ENCODE data around the gene ALPL. TPM values are rescaled to one million over a fixed set of nuclear protein-coding genes. Genes with fewer than 3 reads are reported as not detected.

The ALPL gene
- total RNA-seq, 1 experiment from 2014 or later: 140 TPM

GRCh38 chr1:21511579-21512522, 2.6 kb downstream of the ALPL start:
- DNase-seq (ENCODE audit: low spot score): no peak
- Mint-ChIP-seq H3K4me1 (peaks cover 48% of the 10 kb centered on the region), H3K27me3 (ENCODE audit: low read depth) (peaks cover 18% of the 10 kb centered on the region), H3K27ac (no peak overlapping the region), H3K9me3 (no peaks in the 10 kb centered on the region), H3K36me3 (peaks cover 3% of the 10 kb centered on the region; the same call in 1 of the 2 replicates), H3K4me3 (no peak overlapping the region; the same call in 1 of the 2 replicates)
- ChIA-PET CTCF (interaction anchor here (0.6 to 6.0 kb wide), 18 partner anchors 10 to 267 kb away, joined by 3 to 62 read pairs (median 5); no protein-coding TSS in a partner anchor), POLR2A (no interaction called here)
- TF ChIP-seq JUN (CRISPR knock-in tag; IDR thresholded peaks at IDR 0.05): no peak
- 0 out of 2 replicates have a peak, but pooled peaks have one; percentile 28 for TF ChIP-seq TEAD1 (CRISPR knock-in tag; IDR thresholded peaks at IDR 0.05)
- ATAC-seq: no peak

GRCh38 chr1:21514245-21514644, 5.0 kb downstream of the ALPL start:
- Mint-ChIP-seq H3K27ac (no peak overlapping the region), H3K4me3 (no peak overlapping the region), H3K4me1 (peaks cover 65% of the 10 kb centered on the region), H3K36me3 (peaks cover 3% of the 10 kb centered on the region; the same call in 1 of the 2 replicates), H3K9me3 (no peaks in the 10 kb centered on the region), H3K27me3 (ENCODE audit: low read depth) (no peaks in the 10 kb centered on the region)
- ATAC-seq: no peak
- ChIA-PET CTCF (interaction anchor here (1.5 kb wide), 1 partner anchor 59 kb away, joined by 4 read pairs; no protein-coding TSS in a partner anchor), POLR2A (no interaction called here)
- no peak for TF ChIP-seq IRF2 (CRISPR knock-in tag; IDR thresholded peaks at IDR 0.05; ENCODE audit: borderline replicate concordance, low read depth)
- TF ChIP-seq RORB (CRISPR knock-in tag; IDR thresholded peaks at IDR 0.05): no peak
- no peak for TF ChIP-seq ERG (CRISPR knock-in tag; IDR thresholded peaks at IDR 0.05)
- TF ChIP-seq USF2 (CRISPR knock-in tag; IDR thresholded peaks at IDR 0.05): no peak
- no peak for TF ChIP-seq STAT6 (CRISPR knock-in tag; conservative IDR thresholded peaks at IDR 0.05; ENCODE audit: low read depth)
- no peak for TF ChIP-seq ETV6 (CRISPR knock-in tag; IDR thresholded peaks at IDR 0.05)
- TF ChIP-seq CREB1 (CRISPR knock-in tag; IDR thresholded peaks at IDR 0.05): no peak
- TF ChIP-seq GRHL2 (CRISPR knock-in tag; IDR thresholded peaks at IDR 0.05; ENCODE audit: insufficient replicate concordance, severe bottlenecking): no peak
- TF ChIP-seq FOXJ3 (CRISPR knock-in tag; IDR thresholded peaks at IDR 0.05; ENCODE audit: borderline replicate concordance): no peak
- no peak for TF ChIP-seq NR1H2 (CRISPR knock-in tag; IDR thresholded peaks at IDR 0.05)
- TF ChIP-seq FOXP4 (CRISPR knock-in tag; IDR thresholded peaks at IDR 0.05): no peak
- no peak for TF ChIP-seq CTCF (IDR thresholded peaks at IDR 0.05)
- TF ChIP-seq ZNF416 (CRISPR knock-in tag; IDR thresholded peaks at IDR 0.05): no peak
- no peak for TF ChIP-seq ATF1 (CRISPR knock-in tag; IDR thresholded peaks at IDR 0.05)
- no peak for TF ChIP-seq TEAD1 (CRISPR knock-in tag; IDR thresholded peaks at IDR 0.05)
- no peak for TF ChIP-seq HMGXB4 (CRISPR knock-in tag; IDR thresholded peaks at IDR 0.05)
- TF ChIP-seq ESRRA (CRISPR knock-in tag; IDR thresholded peaks at IDR 0.05; ENCODE audit: borderline replicate concordance): no peak
- no peak for TF ChIP-seq ZBTB43 (CRISPR knock-in tag; IDR thresholded peaks at IDR 0.05)
- no peak for DNase-seq (ENCODE audit: low spot score)
